NCI-H748 (cell line): ENCODE results near the gene SLFN12L.
"Not testable (repeated sequence)": the region's sequence is repeated elsewhere in the genome, so short reads cannot be mapped to it uniquely, and the experiment has no call there.

Experiments
- DNase-seq: peaks from one replicate; lab custom pipeline; 2025; ENCODE audit not compliant: unreplicated experiment; lab: John Stamatoyannopoulos, UW

Gene SLFN12L

DNA sequence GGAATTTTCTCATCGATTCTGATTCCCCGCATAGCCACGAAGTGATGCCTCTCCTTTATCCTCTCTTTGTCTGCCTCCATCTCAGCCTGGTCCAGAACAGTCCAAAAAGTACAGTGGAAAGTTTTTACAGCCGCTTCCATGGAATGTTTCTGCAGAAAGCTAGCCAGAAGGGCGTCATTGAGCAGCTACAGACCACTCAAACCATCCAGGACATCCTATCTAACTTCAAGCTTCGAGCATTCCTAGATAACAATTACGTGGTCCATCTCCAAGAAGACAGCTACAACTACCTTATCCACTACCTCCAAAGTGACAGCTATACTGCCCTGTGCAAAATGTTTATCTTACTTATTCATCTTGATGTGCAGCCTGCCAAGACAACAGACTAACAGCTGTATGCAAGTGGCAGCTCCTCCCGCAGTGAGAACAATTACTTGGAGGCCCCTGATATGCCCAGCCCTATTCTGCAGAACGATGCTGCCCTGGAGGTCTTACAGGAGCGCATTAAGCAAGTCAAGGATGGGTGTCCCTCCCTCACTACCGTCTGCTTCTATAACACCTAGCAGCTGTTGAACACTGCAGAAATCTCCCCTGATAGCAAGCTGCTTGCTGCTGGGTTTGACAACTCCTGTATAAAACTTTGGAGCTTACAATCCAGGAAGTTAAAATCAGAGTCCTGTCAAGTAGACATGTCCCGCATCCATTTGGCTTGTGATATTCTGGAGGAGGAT, 38.9 kb downstream of the SLFN12L start:
- DNase-seq = peak; percentile 6

DNA sequence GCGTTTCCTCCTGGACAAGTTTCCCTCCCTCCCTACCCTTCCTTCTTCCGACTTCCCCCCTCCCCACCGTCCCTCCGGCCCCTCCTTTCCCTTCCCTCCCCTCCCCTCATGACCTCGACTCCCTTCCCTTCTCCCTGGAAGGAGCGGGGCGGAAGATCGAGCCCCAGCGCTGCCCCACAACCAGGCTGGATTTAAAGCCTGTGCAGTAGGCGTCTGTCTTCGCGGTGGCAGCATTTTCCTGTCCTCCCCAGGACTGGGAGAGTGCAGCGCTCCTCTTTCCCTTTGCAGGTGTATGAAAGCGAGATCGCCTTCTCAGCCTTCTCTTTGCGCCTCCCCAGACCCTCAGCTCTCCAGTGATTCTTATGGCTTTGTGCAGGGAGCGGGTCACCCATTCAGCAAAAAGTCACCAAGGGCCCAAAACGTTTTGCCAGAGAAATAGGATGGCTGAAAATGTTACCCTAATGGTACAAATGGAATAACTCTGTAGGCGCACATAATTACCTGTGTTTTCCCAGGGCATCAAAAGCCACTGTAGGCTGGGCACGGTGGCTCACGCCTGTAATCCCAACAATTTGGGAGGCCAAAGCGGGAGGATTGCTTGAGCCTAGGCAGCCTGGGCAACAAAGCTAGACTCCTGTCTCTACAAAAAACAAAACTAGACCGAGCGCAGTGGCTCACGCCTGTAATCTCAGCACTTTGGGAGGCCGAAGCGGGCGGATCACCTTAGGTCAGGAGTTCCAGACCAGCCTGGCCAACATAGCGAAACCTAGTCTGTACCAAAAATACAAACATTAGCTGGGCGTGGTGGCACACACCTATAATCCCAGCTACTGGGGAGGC, 40.8 kb downstream of the SLFN12L start:
- DNase-seq = no peak

DNA sequence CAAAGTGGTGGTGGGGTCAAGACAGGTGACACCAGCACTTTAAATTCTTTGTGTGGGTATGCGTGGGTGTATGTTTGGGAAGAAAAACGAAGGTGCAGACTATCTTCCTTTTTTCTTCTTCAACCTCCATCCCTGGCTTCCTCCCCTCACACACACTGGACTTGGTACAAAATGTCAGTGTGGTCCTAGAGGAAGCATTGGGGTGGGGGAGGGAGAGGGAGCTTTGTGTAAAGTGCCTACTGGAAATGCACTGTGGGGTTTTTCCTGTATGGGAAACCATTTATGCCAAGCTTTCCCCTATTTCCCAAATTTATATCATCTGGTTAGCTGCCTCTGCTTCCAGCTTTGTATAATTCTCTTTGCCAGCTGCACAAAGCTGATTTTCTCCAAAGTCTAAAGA, 44.4 kb downstream of the SLFN12L start:
- DNase-seq = no peak

DNA sequence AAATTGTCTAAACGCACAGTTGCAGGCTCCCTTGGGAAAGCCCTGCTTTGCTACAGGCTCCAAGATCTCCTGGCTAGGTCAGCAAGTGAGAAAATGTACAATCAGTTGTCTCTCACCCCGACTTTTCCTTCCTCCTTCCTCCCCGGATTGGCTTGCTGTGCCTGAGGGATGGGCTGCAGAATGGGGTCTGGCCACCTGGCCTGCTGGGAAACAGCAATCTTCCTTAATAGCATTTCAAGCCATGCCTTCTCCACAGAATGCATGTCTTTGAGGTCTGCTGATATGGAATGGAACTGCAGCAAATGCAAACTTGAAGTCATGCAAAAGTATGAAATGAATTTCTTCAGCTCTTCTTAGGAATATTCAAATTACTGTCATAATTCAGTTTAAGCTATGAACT, 46.1 kb downstream of the SLFN12L start:
- no peak for DNase-seq

DNA sequence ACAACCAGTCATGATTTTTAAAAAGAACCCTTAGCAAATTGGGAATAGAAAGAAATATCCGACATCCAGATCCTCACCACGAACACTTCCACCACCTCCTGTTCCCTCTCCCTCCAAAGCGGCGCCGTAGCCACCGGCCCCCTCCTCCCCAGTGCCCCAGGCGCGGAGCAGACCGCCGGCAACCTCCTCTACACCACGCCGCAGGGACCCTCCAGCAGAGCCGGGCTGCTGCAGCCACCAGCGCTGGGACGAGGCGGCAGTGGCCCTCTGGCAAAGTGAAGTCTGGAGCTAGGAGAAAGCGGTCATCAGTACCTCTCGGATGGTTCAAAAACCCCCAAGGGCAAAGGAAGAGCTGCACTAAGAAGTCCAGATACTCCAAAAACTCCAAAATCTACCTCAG, 47.5 kb downstream of the SLFN12L start:
- no peak for DNase-seq

DNA sequence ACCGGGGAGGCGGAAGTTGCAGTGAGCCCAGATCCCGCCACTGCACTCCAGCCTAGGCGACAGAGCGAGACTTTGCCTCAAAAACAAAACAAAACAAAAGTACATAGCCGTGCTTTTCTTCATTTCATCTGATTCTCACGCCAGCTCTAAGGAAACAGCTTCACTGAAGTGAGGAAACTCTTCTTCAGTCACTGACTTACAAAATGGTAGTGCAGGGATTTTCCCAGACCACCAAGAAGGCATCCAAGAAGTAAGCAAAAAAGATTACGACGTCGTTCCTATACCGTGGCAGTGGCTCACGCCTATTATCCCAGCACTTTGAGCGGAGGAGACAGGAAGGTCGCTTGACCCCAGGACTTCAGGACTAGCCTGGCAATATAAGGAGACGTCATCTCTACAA, 48.5 kb downstream of the SLFN12L start:
- DNase-seq = no peak

DNA sequence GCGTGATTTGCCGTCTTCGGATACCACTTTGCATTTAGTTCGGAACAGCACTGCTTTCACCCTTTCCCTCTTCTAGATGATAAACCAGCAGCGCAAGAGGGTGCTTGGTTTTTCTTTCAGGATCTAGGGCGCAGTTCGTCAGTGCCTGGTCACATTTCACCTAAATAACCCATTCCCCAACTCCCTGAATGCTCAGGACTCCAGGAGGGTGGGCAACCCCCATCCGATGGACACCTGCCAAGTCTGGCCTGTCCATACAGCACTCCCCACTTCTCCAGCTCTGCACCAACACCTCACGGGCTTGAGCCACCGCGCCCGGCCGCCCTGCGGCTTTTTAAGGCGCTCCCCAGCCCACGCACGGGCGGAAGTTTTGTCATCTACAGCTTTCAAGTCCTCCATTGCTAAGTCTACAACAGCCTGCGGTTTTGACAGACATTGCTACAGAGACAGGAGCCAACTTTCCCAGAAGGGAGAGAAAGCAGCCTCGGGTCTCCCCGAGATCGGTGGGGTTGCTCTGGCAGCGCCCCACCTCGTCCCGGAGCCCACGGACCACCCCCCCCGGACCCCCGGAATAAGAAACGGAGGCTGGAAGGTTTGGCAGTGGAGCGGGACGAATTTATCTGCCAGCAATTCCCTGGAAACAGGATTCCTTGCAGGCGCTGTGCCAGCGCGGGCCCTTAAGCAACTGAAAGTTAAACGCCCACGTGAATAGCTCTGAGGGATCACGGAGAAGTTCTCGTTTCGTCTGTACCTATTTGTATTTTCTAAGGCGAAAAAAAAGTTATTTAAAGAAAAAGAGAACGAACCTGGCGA, 50.4 kb downstream of the SLFN12L start:
- DNase-seq = peak; percentile 39

DNA sequence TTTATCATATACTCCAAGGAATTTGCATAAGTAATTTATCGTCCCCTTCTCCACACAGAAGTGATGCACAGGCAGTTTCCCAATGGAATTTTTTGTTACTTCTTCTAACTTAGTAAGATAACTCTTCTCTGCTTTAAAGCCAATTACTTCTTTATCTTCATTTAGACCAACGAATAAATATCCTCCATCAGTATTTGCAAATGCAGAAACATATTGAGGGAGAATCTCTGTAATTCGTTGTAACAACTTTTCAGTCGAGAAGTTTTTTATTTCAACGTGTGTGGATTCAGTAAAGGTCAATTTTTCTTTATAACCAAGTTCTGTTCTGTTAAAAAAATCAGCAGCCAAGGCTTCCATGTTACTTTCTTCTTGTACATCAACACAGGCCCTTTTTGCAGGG, 58.2 kb downstream of the SLFN12L start:
- no peak for DNase-seq

DNA sequence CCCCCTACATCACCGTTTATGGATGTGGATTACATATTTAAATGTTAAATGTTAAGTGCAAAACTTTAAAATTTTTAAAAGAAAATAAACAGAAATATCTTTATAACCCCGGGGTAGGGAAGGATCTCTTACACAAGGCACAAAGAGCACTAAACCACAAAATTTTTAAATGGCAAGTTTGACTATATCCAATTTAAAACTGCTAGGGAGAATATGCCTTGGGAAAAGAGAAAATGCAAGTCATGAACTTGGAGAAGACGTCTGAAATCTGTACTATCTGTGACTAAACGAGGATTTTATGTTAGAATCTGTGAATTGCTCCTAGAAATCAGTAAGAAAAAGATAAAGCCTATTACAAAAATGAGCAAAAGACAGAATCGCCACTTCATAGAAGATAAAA, 60.2 kb downstream of the SLFN12L start:
- no peak for DNase-seq

DNA sequence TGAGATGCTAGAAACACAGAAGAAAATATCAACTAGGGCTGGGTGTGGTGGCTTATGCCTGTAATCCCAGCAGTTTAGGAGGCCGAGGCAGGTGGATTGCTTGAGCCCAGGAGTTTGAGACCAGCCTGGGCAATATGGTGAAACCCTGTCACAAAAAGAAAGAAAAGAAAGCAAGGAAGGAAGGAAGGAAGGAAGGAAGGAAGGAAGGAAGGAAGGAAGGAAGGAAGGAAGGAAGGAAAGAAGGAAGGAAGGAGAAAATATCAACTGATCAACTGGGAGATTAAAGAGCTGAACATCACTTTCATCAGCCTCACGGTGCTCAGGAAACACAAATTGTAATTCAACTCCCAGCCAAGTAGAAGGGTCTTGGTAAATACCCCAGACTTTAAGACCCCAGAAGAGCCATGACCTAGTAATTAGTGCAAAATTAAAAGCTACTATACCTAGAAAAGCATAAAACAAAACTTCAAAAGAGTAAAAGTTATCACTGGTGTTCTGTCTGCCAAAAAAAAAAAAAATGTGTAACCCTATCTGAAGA, 61.1 kb downstream of the SLFN12L start:
- no peak for DNase-seq

DNA sequence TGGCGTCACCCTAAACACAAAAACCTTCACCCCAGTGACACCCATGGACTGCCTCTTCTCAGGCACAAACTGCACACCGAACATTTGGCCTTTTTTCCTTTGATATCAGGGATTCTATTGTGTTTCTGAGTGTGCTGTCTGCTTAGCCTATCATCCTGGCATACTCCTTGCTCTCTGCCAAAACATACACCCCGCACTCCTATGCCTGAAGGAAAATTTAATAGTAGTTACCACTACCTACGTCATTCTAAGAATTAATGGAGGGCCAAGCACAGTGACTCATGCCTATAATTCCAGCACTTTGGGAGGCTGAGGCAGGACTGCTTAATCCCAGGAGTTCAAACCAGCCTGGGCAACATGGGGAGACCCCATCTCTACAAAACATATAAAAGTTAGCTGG, 69.0 kb downstream of the SLFN12L start:
- DNase-seq = no peak

DNA sequence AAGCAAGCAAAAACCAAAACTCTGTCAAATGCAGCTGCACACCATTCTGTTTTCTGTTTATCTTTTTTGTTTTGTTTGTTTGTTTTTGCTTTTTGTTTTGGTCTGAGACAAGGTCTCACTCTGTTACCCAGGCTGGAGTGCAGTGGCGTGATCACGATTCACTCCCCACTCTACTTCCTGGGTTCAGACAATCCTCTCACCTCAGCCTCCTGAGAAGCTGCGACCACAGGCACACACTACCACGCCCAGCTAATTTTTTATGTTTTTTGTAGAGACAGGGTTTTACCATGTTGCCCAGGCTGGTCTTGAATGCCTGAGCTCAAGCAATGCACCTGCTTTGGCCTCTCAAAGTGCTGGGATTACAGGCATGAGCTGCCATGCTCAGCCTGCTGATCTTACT, 69.7 kb downstream of the SLFN12L start:
- DNase-seq = peak; percentile 29

DNA sequence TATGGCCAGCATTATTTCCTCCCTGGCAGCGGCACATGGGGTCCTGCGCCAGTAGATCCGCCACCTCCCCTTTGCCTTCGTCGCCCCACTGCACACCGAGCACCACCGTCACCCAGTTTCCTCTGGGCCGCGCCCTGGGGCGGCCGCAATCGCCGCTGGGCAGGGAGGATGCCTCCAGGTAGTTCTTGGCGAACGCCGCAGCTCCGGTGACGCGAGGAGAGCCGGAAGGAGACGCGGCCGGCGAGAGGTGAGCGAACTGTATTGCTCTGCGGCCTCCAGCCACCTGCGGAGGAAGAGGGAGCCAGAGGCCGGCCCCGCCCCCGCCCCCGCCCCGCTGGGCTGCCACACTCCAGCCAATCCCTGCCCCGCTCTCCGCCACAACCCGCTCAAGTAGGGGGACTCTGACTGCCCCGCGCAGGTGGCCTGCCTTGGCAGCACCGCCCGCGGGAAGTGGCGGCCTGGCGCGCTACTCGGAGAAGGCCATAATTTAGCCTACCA, 77.1 kb downstream of the SLFN12L start:
- no peak for DNase-seq

DNA sequence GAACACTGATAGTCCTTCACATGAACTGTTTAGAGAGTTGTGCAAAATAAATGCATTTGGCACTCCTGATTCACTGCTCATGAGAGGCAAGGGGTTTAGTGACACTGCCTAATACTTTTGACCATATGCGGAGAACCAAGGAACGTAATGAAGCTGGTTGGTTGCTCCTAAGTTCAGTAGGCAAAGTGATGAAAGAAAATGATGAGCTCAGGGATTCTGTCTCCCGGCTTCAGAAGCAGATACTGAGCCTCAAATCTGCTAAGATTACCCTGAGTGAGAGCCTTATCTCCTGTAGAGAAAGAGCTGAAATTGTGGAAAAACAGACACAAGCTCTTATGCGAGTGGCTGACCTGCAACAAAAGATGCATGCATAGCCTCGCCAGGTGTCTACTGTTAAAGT, 83.4 kb downstream of the SLFN12L start:
- not testable (repeated sequence) for DNase-seq

DNA sequence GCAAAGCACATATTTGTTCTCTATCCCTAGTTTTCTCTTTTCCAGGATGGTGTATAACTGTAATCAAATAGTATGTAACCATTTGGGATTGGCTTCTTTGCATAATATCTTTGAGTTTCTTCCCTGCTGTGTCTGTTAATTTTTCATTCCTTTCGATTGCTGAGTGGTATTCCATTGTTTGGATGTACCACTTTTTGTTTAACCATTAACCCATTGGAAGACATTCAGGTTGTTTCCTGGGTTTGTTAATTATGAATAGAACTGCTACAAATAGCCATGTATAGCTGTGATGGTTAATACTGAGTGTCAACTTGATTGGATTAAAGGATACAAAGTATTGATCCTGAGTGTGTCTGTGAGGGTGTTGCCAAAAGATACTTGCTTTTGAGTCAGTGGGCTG, 84.3 kb downstream of the SLFN12L start:
- no peak for DNase-seq

DNA sequence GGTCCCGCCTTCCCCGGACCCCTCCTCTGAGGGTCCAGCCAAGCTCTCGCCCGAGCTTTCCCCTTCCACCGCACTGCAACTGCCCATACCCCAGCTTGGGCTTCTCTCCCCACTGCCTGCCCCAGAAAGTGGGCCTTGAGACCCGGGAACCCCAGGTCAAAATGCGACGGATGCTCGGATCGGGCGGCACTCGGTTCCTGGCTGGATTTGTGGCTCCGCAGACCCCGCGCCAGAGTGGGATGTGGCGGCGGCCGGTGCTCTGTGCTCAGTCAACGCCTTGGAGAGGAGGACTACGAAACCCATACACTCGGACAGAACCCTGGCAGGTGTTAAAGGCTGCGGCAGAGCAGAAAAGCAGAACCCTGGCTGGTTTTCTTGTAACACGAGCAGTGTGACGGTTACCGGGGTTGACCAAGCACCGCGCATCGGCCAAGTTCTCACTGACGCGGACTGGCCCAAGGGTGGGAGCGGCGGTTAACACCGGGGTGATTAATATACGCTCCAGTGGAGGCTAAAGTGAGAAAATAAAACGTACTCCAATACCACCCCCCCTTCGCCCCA, 88.0 kb downstream of the SLFN12L start:
- peak; percentile 58 for DNase-seq

DNA sequence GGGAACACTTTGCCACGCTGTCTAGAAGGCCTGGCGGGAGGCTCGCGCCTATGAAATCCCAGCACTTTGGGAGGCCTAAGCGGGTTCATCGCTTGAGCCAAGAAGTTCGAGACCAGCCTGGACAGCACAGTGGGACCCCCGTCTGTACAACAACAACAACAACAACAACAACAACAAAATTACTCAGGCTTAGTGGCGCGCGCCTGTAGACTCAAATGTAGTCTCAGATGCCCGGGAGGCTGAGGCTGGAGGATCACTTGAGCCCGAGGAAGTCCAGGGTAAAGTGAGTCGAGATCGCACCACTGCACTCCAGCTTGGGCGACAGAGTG, 88.6 kb downstream of the SLFN12L start:
- DNase-seq = no peak

DNA sequence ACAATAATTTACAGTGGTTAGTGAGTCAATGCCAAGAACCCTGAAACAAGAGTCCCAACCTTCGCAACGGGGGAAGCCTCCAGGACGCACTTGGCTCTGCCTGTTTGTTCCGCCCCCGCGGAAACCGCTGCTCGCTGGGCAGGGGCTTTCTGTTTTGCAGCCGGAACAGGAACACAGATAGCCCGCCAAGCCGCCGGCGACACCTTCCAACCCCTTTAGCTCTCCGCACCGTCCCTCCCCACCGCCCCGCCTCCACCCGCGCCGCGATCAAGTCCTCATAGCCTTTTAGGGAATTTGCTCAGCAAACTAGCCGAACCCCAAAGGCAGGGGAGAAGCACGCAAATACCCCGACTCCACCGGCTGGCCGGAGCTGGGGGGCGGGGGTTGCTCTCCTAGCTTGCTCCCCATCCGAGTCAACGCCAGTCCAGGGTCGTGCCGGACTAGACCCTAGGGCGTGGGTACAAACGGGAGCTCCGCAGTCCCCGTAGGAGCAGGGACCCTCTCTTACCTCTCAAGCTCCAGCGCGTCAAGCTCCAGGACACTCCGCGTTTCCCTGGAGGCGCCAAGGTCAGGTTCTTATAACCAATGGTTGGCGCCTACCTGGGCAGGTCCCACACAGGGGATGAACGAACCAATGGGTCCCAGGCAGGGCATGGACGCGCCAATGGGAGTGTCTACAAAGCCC, 89.1 kb downstream of the SLFN12L start, which contains the start of gene SLFN13:
TSS of gene SLFN13 (minus strand) at position 553 of the 685 bp plus-strand sequence. CDS start 3,086 bp downstream, outside the sequence.
- DNase-seq = peak; percentile 95

DNA sequence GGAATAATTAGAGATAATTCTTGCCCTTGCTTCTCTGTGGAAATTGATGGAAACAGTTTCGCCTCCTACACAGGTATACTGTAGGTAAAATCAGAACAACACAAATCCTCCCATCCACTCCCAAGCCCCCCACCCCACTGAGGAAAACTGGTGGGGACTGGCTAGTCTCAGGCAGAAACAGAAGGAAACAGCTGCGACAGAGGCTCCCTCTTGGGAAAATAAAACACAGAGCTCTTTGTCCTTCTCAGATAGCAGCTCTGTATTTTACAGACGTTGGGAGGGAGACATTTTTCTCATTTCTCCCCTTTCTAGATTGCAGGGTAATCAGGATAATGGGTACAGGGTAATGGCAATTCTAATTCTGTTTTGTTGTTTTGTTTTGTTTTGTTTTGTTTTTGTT, 90.0 kb downstream of the SLFN12L start:
- DNase-seq = peak; percentile 28

DNA sequence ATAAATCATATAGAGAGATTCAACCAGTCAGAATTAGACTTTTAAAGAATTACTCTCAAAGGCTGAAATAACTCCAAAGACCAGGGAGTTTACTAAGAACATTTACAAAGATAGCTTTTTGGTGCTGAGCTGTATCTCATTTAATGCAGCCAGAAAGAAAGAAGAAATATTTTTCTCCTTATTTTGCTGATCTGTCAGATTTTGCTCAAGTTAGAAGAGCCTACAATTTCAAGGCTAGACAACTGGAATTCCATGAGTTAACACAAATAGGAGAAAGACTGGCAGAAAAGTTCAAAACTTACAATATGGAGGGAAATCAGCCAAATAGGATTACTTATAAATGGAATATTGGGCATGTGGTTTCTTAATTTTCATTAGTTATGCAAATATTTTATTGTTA, 99.0 kb downstream of the SLFN12L start:
- no peak for DNase-seq
